ENCODE measurements around the gene COL2A1.

Gene COL2A1

DNA sequence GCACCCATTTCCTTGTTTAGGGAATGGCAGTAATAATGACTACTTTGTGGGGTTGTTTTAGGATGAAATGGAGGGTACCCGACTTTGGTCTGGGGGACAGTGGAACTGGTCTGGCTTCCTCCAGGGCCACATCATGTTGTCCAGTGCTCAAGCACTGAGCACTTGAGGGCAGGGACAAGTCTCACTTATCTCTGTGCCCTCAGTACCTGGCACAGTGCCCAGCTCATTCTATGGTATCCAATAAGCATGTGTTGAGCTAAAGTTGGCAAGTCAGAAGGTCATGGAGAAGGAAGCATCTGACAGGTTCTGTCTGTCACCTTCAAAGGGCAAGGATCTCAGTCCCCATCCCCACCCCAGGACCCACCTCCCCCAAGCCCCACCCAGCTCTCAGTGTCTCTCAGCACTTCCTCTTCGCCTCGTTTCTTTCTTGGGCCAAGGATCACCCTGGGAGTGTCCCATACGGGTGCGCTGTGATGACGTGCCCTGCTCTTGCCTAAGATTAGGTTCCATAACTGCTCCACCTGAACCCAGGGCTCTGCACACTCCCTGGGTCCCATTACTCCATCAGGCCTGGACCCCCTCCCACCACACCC lies 65.2 kb downstream of the COL2A1 start:
- no peak overlapping the region for H3K4me3 ChIP-seq (replicated peaks; ENCODE audit: low read depth, low read length)
- no peak for TF ChIP-seq CTCF (IDR thresholded peaks at IDR 0.05; ENCODE audit: low read depth, low read length, missing control alignments)
- no peak for DNase-seq (ENCODE audit: extremely low read depth, low read depth)

- no peak for TF ChIP-seq CTCF (IDR thresholded peaks at IDR 0.05; ENCODE audit: low read depth, low read length, missing control alignments)
- no peak for DNase-seq (ENCODE audit: extremely low read depth, low read depth)
- H3K4me3 ChIP-seq (replicated peaks; ENCODE audit: low read depth, low read length), result no peak overlapping the region
Measured at GRCh38 chr12:47938594-47938993, 65.7 kb downstream of the COL2A1 start.

- no peak overlapping the region for H3K4me3 ChIP-seq (replicated peaks; ENCODE audit: low read depth, low read length)
- no peak for TF ChIP-seq CTCF (IDR thresholded peaks at IDR 0.05; ENCODE audit: low read depth, low read length, missing control alignments)
- peak; percentile 39 for DNase-seq (ENCODE audit: extremely low read depth, low read depth)
Measured at GRCh38 chr12:47938093-47938492, 66.2 kb downstream of the COL2A1 start.

GRCh38 chr12:47935184-47935583 lies 69.1 kb downstream of the COL2A1 start:
- DNase-seq (ENCODE audit: extremely low read depth, low read depth), result peak; percentile 86
- H3K4me3 ChIP-seq (replicated peaks; ENCODE audit: low read depth, low read length), result no peak overlapping the region
- no peak for TF ChIP-seq CTCF (IDR thresholded peaks at IDR 0.05; ENCODE audit: low read depth, low read length, missing control alignments)

- no peak overlapping the region for H3K4me3 ChIP-seq (replicated peaks; ENCODE audit: low read depth, low read length)
- TF ChIP-seq CTCF (IDR thresholded peaks at IDR 0.05; ENCODE audit: low read depth, low read length, missing control alignments), result no peak
- no peak for DNase-seq (ENCODE audit: extremely low read depth, low read depth)
Measured at GRCh38 chr12:47931187-47931586, 73.1 kb downstream of the COL2A1 start.

DNA sequence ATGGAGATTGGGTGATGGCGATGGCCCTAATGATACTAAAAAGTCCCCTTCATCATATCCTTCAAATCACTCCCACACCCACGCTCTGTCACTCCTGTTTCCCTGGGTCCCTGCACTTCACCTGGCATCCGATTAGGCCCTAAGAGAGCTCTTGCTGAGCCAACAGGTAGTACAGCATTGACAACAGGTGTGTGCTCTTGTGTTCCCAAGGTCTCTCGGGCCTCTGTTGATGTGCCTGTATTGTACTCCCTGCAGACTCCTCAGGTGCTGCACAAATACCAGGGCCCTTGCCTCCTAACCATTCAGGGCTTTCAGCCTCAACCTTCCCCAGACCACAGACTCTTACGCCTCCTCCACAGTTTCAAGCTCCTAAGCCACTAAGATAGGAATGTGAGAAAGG lies 73.6 kb downstream of the COL2A1 start:
- H3K4me3 ChIP-seq (replicated peaks; ENCODE audit: low read depth, low read length), result no peak overlapping the region
- no peak for DNase-seq (ENCODE audit: extremely low read depth, low read depth)
- TF ChIP-seq CTCF (IDR thresholded peaks at IDR 0.05; ENCODE audit: low read depth, low read length, missing control alignments), result no peak

- H3K4me3 ChIP-seq (replicated peaks; ENCODE audit: low read depth, low read length), result no peak overlapping the region
- no peak for TF ChIP-seq CTCF (IDR thresholded peaks at IDR 0.05; ENCODE audit: low read depth, low read length, missing control alignments)
- no peak for DNase-seq (ENCODE audit: extremely low read depth, low read depth)
Measured at GRCh38 chr12:47927346-47927745, 76.9 kb downstream of the COL2A1 start.

Measured in HFF-Myc (cell line).